Pons (tissue), 1 donor: ENCODE data around the gene ENC1.
A peak's percentile ranks its signal among the peaks of the same experiment; 100 is the strongest.

Experiments used
- DNase-seq: peaks from one replicate; pipeline ENCODE4 v3.0.0-alpha.2; 2016; ENCODE audit warnings: low spot score

The ENC1 gene

DNA sequence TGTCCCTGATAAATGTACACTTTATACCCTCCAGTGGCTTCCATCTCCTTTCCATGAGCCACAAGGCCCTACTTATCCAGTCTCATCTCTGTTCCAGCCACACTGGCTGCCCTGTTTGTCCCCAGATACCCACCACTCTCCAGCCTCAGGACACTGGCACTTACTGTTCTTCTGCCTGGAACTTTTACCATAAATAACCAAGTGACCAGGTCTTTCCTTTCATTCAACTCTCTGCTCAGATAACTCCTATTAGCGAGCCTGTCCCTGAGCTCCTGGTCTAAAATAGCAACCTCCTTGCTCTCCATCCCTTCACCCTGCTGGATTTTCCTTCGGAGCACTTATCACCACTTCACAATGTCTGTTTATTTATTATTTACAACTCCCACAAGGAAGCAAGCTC lies 16.6 kb upstream of the ENC1 start:
- DNase-seq, result no peak

DNA sequence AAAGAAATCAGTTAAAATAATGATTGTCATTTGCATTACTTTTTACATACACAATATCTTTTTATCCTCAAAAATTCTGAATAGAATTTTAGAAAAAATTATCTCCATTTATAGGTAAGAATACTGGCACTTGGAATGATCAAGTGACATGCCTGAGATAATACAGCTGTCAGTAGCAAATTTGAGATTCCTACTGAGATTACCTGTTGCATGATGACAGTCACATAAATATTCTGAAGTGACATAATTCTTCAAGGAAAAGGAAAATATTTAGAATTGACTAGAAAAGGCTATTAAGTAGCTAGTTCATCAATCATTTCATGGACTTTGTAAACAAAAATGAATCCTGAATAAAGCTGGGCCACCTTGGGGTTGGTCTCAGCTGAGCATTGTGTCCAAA lies 15.2 kb upstream of the ENC1 start:
- no peak for DNase-seq

DNA sequence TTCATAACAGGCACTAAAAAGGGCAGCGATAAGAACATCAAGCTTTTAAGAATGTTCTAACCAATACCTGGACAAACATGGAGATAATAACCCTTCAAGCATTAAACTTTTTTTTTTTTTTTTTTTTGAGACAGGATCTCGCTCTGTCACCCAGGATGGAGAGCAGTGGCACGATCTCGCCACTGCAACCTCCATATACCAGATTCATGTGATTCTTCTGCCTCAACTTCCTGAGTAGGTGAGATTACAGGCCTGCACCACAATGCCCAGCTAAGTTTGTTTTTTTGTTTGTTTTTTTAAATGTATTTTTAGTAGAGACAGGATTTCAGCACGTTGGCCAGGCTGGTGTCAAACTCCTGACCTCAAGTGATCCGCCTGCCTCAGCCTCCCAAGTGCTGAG lies 14.7 kb upstream of the ENC1 start:
- DNase-seq, result no peak

DNA sequence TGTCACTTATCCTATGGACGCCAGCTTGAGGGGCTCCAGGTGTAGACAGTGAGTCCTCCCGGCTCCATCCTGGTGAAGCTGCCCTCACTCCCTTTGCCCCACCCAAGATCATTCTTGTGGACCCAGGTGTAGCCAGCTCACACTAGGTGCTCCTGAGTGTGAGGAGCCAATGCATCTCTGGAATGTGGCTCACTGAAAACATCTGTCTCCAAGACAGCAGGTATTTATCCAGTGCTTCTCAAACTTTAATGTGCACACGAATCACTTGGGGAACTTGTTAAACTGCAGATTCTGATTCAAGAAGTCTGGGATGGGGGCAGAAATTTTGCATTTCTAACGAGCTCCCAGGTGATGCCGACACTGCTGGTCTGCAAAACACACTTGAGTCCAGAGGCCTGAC lies 13.5 kb upstream of the ENC1 start:
- no peak for DNase-seq

DNA sequence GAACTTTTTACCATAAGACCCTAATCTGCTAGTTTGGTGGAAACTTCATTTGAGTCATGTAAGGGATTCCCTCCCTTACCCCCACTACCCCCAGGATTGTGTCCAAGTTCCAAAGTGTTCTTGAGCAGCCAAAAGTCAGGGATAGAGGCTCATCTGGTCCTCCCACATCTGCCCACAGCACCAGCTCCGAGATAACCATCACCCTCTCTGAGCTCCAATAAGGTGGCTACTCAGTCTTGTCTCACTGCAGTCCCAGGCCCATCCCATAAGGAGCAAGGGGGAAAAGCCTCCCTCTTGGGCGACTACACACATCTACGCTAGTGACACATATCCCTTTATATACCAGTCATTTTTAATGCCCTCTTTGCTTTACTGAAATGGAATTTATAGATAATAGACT lies 12.0 kb upstream of the ENC1 start:
- no peak for DNase-seq

DNA sequence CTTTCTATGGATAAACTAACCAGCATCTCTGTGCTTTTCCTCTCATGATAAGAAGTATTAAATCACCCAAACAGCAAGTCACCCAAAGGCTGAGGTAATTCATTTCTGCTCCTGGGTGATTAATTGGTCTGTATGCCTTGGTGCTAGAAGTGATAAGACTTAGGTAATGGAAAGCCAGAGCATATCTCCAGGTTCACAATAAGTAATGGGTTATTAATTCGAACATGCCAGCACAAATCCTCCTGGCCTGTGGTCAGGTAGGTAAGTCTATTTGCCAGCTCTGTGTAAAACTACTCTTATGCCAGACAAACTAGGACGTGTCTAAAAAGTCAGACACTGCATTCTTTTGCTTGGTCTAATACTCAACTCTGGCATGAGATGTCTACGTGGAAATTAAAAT lies 11.2 kb upstream of the ENC1 start:
- no peak for DNase-seq

DNA sequence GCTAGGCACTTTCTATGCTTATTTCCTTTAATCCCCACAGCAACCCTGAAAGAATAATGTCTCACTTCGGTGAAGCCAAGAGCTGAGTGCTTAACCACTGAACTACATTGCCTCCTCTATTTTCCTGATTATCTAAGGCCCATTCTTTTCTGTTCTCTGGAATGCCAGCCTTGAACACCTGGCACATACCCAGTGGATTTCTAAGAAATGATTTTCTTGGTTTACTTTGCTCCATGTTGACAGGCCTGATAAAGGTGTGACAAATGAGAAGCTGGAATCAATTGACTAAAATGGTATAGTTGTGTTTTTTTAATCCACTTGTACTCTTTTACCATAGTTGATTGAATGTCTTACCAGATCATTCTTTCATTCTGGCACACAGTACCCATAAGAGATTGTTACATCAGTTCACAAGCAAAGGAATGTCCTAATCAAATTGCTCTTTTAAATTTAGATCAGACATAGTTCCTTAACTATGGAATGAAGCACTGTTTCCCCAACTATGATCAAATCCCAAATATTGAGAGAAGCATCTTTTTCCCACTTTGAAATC lies 9.0 kb upstream of the ENC1 start:
- no peak for DNase-seq

DNA sequence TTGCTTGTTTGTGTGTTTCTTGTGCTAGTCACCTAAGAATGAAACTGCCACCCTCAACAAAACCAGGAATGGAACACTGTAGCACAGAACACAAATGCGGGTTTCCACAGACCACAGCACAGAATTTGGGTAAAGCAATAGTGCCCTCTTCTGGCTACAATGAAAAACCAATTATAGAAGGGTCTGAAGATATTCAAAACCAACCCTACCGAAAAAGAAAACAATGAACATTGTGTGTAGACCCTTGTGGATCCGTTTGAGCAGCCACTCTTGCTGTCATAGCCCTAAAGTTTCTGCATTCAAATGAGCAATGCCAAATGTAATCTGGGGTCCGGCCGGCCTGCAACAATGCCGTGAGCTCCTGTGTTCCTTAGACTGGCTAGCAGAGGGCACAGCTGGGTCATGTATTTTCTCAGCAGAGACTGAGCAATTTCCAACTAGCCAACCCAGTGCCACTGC lies 8.3 kb upstream of the ENC1 start:
- peak; percentile 81 for DNase-seq

DNA sequence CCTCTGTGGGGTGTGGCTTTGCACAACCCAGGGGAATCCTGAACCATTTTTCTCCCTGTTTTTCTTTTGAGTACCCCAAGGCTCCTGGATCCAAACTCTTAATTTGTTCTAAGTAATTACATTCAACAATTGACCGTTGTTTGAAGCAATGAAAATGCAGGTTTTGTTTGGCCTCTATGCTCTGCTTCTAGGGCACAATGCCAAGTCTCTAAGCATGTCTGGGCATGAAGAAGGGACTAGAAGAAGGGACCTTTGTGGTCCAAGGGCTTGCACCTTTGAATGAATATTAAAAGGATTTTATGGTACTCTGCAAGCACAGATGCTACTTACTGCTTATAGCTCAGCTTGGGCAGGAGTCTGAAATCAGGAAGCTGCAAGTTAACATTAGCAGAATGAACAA lies 6.6 kb upstream of the ENC1 start:
- DNase-seq, result peak; percentile 63

DNA sequence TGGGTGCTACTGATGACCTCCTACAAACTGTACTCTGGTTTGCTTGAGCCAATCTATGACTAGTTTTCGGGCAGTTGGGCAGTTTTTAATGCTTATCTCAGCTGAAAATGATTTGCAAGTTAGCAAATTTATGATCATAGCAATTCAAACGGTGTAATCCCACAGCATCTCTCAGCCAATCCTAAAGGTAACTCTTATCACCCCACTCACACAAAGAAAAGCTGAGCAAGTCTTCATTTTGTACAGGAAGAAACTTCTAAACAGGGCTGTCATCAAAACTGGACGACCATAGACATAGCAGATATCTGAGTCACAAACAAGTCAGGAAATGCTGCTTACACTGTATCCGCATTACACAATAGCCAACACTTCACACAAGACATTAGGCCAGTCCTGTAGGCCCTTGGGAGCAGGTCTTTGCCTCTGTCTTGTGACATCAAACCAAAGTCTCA lies 2.6 kb upstream of the ENC1 start:
- DNase-seq, result no peak

DNA sequence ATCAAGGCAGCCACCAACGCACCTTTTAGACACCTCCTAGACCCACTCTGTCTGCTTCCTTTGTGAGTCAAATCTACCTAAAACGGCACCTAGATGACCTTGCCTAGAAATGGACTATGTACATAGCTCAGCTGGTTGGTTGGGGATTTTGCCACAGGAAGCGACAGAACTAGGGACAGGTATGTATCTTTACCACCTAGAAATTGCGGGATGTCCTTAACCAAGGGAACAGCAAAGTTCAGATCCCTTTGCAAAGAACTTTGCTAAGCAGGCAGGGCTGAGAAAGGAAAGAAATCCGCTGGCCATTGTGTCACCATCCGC lies 2.0 kb upstream of the ENC1 start:
- no peak for DNase-seq

DNA sequence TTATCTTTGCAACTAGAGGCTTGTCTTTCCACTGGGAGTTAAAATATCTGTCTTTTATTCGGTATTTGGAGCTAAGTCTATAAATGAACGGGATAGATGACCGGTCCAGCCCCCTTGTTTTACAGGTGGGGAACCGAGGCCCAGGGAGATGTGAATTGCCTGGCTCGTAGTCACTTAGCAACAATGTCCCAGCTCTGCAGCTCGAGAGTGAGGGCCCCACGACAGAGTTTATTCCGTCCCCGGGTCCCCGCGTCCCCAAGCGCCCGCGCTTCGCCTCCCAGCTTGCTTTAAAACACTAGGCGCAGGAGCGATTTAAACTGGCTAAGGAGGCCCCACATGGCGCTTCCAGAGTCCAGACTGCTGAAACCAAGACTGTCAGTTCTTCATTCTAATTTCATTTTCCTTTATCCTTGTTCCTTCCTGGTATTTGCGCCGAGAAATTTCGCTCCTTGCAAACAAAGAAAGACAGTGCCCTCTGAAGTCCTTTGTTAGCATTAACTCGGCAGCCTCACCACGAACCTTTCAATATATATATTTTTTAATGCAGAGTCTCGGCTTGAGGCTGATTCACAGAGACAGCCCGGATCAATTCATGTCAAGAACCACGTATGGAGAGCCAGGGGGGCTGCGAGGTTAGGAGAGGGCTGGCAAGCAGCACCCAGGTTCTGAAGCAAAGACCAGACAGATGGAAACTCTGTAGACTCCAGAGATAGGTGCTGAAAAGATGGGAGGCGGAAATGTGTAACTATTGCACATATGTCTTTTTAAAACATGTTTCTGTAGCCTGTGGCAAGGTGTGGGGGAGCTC lies 1.4 kb upstream of the ENC1 start:
- peak; percentile 85 for DNase-seq

DNA sequence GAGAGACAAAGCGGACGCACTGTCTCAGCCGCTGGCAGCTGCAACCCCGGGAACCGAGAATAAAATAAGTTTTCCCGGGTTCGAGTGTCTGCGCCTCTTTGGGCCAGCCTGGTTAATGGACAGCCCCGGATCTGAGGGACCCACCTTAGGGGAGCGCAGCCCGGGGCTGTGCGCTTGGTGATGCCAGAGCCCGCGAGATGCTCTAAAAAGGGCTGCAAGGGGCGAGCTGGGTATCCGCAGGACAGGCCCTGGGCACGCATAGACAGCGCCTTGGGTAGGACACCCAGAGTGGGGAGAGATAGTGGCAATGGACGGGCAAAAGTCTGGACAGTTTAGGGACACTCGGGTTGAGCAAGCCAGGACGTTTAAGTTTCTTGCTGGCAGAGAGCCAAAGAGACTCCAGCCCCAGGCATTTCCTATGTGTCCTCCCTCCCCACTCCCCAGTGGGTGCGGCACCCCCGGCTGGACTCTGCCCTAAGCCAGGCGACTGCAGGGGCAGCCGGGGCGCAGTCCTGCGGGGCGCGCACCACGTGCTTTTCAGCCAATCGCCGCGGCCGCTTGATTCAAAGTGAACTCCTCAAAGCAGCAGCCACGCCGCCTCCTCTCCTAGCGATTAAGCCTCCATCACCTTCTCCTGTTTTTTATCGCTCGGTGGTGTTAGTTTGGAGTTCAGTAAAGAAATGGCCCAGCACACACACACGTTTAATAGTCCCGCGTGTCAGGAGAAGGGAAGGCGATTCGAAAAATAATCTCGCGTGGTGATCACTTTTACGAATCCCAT lies 616 bp upstream of the ENC1 start:
- DNase-seq, result peak; percentile 72

DNA sequence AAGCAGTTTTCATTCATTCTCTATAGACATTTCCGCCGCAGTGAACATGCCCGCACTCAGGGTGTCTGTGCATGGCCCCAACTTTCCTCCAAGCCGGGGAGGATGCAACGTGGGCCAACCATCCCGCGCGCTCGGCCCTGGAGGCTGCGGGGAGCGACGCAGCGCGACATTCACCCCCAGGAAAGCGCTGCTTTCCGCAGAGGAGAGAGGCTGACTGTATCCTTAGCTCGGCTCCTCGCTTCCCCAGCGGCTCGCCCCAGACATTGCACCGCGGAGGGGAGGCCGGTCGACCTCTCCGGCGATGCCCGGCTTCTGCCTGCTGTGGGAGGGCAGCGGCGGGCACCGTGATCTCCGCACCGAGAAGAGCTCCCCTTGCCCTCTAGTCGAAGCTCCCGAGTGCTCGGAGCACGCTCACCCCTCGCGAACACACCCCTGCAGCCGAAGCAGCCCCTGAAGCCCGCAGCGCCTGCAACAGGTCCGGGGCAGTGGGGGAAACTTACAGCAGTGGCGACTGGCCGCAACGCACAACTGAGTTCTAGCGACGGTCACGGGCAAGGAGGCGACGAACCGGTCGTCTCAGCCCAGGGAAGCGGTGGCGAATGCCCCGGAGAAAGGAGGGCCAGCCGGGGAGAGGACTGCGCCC lies 600 bp downstream of the ENC1 start:
- DNase-seq, result no peak

DNA sequence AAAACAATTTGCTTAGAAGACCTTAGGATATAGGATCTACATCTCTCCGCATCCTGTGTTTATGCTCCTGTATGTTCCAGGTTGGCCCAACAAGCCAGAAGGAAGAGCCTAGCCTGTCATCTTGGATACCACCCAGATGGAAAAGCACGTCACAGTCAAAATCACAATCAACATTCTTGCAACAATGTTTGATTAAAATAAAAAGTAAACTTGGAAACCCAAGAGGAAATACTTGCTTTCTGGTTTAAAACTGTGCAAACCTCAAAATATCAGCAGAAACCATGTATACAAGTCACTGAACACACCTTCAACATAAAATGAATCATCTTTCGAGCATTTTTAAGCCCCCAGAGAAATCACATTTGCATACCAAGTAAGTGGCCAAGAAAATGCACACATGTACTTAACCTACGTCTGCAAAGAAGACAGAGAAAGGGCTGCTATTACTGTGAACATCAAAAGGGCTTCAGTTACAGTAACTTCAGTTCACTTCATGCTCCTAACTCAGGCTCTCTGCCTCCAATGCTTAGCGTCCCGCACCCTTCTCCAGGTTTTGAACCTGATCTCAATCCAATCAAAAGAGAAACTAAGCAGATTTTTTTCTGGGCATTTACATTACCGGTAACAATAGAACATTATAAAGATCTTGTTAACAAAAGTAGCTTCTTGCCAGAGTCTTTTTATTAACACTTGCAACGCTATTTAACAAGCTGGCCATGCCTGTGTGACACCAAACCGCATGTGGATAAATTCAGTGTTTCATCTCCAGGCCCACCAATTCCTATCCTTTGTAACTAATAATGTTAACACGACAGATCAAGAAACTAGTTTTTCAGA lies 1.3 kb downstream of the ENC1 start:
- DNase-seq, result peak; percentile 43

DNA sequence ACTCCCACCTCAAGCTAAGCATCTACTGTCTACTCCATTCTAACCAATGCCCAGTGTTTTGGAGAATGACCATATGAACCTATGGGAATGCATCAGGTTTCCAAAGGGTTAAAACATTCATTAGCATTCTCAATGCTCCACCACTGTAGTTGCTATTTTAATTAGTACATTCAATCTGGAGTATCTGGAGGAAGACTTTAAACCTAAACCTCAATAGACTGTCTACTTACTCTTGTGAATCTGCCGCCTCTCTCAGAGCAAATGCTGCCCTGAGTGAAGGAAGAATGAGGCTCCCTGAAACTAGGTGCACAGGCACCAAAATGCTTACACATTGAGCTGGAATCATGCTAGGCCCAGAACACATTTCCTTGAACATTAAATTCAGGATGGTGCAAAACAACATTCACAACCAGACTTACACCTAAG lies 2.0 kb downstream of the ENC1 start:
- DNase-seq, result no peak

DNA sequence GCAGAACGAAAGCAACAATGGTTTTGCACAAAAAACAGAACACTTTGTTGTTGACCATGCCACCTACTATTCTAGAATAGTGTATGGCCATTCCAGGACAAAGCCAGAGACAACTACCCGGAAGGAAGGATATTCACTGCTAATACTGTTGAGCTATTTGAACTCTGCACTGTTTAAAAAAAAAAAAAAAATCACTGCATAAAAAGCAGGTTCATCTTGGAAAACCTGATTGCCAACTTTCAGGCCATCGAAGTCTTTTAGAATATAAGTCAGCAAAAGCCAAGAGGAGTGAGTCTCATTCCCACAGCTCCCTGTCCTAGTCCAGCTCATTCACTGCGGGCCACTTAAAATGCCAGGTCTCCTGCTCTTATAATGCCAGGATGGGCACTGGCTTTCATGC lies 4.0 kb downstream of the ENC1 start:
- no peak for DNase-seq

DNA sequence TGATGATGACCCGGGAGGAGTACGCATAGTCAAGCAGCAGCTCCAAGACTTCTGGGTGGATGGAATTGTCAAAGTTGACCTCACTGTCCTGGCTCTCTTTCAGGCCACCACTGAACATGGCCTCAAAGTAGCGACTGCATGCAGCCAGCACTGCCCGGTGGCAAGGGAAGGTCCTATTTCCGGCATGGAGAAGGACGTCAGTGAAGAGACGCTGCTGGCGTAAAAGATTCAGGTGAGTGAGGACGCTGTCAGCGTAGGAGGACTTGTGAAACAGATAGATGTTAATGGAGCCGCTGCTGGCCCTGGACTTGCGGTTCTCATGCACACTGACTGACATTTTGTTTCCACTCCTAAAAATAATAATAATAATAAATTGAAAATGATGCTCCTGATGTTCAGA lies 4.4 kb downstream of the ENC1 start:
- no peak for DNase-seq

DNA sequence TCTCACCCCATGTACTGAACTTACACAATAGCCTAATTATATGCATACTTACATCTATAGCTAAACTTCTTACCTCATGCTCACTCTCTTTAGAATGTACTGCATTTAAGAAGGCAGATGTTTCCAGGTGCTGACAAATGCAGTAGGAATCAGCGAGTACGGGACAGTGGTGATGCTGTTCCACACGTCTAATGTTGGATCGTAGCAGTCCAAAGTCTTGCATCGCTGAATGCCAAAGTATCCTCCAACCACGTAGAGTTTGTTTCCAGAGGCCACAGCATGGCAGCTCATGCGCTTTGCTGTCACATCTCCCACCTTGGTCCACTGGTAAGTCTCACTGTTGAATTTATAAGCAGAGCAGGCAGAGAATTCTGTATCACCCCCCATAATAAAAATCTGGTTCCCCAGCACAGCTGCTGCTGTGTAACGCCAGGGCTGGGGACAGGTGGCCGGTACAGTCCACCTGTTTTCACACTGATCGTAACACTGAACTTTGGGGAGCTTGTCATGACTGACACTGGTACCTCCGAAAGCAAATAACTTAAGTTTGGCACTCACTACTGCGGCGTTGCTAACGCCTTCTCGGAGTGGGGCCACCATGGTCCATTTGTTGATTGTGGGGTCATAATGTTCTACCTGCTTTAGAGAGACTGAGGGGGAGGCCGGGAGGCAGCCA lies 5.8 kb downstream of the ENC1 start:
- no peak for DNase-seq

DNA sequence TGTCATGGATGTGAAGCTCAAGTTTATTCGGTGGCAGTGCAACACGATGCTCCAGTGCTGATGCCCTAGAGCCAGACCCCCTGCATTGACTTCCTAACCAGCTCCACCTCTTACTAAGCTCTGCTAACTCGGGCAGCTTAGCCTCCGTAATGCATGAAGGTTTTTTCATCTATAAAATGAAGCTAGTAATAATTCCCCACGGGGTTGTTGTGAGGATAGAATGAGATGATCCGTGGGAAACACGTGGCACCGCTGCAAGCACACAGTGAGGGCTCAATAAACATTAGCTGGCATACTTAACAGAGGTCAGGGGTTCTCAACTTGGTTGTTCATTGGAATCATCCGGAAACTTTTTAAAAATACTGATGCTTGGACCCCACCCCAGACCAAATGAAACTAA lies 6.8 kb downstream of the ENC1 start:
- DNase-seq, result no peak

DNA sequence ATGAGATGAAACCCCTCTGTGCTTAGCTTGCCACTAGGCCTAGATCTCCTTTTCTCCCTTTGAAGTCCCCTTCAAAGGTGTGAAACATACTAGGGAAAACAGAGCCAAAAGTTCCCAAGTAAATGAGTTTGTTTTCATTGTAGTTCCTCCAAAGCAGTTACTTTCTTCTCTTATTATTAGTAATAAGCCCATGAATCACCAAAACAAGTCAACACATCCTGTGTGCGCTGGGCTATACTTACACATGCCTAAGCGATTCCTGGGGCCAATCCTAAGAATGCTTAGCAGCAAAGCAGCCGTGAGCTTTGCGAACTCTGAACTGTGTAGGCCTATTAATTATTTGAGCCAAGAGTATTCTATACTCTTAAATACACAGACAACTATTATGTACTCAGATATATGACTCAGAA lies 7.6 kb downstream of the ENC1 start:
- DNase-seq, result no peak
